Liver (tissue), 9 donors: Measurements from ENCODE around the gene GRAP2. TPM values are rescaled to one million over a fixed set of nuclear protein-coding genes. Genes with fewer than 3 reads are reported as not detected.

Experiments
- DNase-seq: peaks from one replicate; pipeline ENCODE4 v3.0.0-alpha.2; 2017; ENCODE audit warnings: low spot score
- H3K27ac ChIP-seq, 2 donors: one replicate each; pipeline ENCODE4 v1.7.0; 2013; ENCODE audit warnings: inconsistent platforms in 2 of 2, low read length in 2 of 2, control low read depth in 1 of 2, low read depth in 1 of 2, mild to moderate bottlenecking in 1 of 2
- H3K27me3 ChIP-seq, 4 donors: one replicate each; pipeline versions ENCODE4 v1.6.1 to v1.7.0; 2013; ENCODE audit warnings: low read length in 3 of 4, inconsistent platforms in 1 of 4, mild to moderate bottlenecking in 1 of 4, moderate library complexity in 1 of 4; ENCODE audit not compliant: control insufficient read depth in 4 of 4, insufficient read depth in 4 of 4
- H3K36me3 ChIP-seq, 4 donors: one replicate each; pipeline versions ENCODE4 v1.6.1 to v1.7.0; 2013; ENCODE audit warnings: low read length in 3 of 4, mild to moderate bottlenecking in 3 of 4, low read depth in 1 of 4, moderate library complexity in 1 of 4; ENCODE audit not compliant: control insufficient read depth in 4 of 4, insufficient read depth in 3 of 4
- H3K4me1 ChIP-seq, 4 donors: one replicate each; pipeline versions ENCODE4 v1.6.1 to v1.7.0; 2013; ENCODE audit warnings: low read length in 3 of 4, mild to moderate bottlenecking in 3 of 4, moderate library complexity in 1 of 4; ENCODE audit not compliant: control insufficient read depth in 4 of 4, insufficient read depth in 4 of 4
- H3K4me3 ChIP-seq, 3 donors: one replicate each; pipeline versions ENCODE4 v1.6.1 to v1.7.0; 2013; ENCODE audit warnings: low read length in 3 of 3, control low read depth in 1 of 3, low read depth in 1 of 3, mild to moderate bottlenecking in 1 of 3
- H3K9ac ChIP-seq, 2 donors: one replicate each; pipeline ENCODE4 v1.7.0; 2013; ENCODE audit warnings: low read length in 2 of 2, mild to moderate bottlenecking in 2 of 2, moderate library complexity in 2 of 2, control low read depth in 1 of 2, low read depth in 1 of 2
- H3K9me3 ChIP-seq, 4 donors: one replicate each; pipeline versions ENCODE4 v1.6.1 to v1.7.0; 2013; ENCODE audit warnings: low read length in 3 of 4; ENCODE audit not compliant: control insufficient read depth in 4 of 4
- FOXA2 ChIP-seq: IDR thresholded peaks from 2 replicates; pipeline ENCODE4 v1.6.1; 2016; ENCODE audit warnings: antibody characterized with exemption
- GABPA ChIP-seq, 2 donors: IDR thresholded peaks in 1 of 2; conservative IDR thresholded peaks in 1 of 2; 2 replicates each; pipeline ENCODE4 v1.6.1; 2016; ENCODE audit warnings: antibody characterized with exemption in 2 of 2, mild to moderate bottlenecking in 1 of 2, moderate library complexity in 1 of 2
- HNF4A ChIP-seq, 2 donors: conservative IDR thresholded peaks; 2 replicates each; pipeline ENCODE4 v1.6.1; 2016; ENCODE audit warnings: antibody characterized with exemption in 2 of 2, mild to moderate bottlenecking in 2 of 2
- HNF4G ChIP-seq: IDR thresholded peaks from 2 replicates; pipeline ENCODE4 v1.6.1; 2016; ENCODE audit warnings: antibody characterized with exemption
- JUND ChIP-seq, 2 donors: IDR thresholded peaks; 2 replicates each; pipeline ENCODE4 v1.6.1; 2016; ENCODE audit warnings: antibody characterized with exemption in 2 of 2
- NR2F2 ChIP-seq: IDR thresholded peaks from 2 replicates; pipeline ENCODE4 v1.6.1; 2016; ENCODE audit warnings: antibody characterized with exemption
- RAD21 ChIP-seq, 2 donors: IDR thresholded peaks; 2 replicates each; pipeline ENCODE4 v1.6.1; 2016; ENCODE audit warnings: antibody characterized with exemption in 2 of 2, mild to moderate bottlenecking in 2 of 2
- REST ChIP-seq: IDR thresholded peaks from 2 replicates; pipeline ENCODE4 v1.6.1; 2016; ENCODE audit warnings: antibody characterized with exemption, mild to moderate bottlenecking
- RXRA ChIP-seq, 2 donors: IDR thresholded peaks; 2 replicates each; pipeline ENCODE4 v1.6.1; 2017 to 2018; ENCODE audit warnings: antibody characterized with exemption in 2 of 2, mild to moderate bottlenecking in 1 of 2
- SP1 ChIP-seq: IDR thresholded peaks from 2 replicates; pipeline ENCODE4 v1.6.1; 2018; ENCODE audit warnings: antibody characterized with exemption, mild to moderate bottlenecking
- TAF1 ChIP-seq: conservative IDR thresholded peaks from 2 replicates; pipeline ENCODE4 v1.6.1; 2016; ENCODE audit warnings: antibody characterized with exemption, mild to moderate bottlenecking
- YY1 ChIP-seq: IDR thresholded peaks from 2 replicates; pipeline ENCODE4 v1.6.1; 2016; ENCODE audit warnings: antibody characterized with exemption, mild to moderate bottlenecking
- ZBTB33 ChIP-seq: IDR thresholded peaks from 2 replicates; pipeline ENCODE4 v1.6.1; 2016; ENCODE audit warnings: antibody characterized with exemption
- WGBS: extraction: QIAGEN DNeasy Blood & Tissue Kit; methylation state at CpG from one replicate; pipeline ENCODE4 v1.1.7; 2013; 5-methylcytosine and 5-hydroxymethylcytosine counted together
- polyA plus RNA-seq, 2 donors: library from polyadenylated mRNA; stranded (reverse) in 1 of 2; unstranded in 1 of 2; fragments of 200-250 nt in 1 of 2; fragments of >200 nt in 1 of 2; fragmentation: Nextera tagmentation in 1 of 2; extraction: Ambion mirVana in 1 of 2; gene quantifications; one replicate each; pipeline versions ENCODE4 v1.2.1 to v1.2.3, GENCODE V29; 2013 to 2015
- total RNA-seq, 2 donors: library from RNA; depleted of rRNA; stranded (reverse); fragments of >200 nt; gene quantifications; one replicate each; pipeline ENCODE4 v1.2.3, GENCODE V29; 2014
- donor health status: healthy.
- donor health status: healthy.
- donor health status: healthy.
- donor health status: healthy.
- donor health status: healthy.

GRAP2 gene
- total and polyA plus RNA-seq, 4 donors: 0.22 to 38.2 (median 0.78) TPM

GRCh38 chr22:39965748-39966147, 64.9 kb downstream of the GRAP2 start:
- 86% methylated on average over 5 of the region's 5 CpGs for WGBS
- H3K36me3 ChIP-seq: no peaks in the 10 kb centered on the region
- TF ChIP-seq YY1 (no peak), NR2F2 (no peak), RAD21 (IDR thresholded peaks at IDR 0.05) (no peak), TAF1 (no peak), ZBTB33 (no peak), FOXA2 (no peak), GABPA (IDR thresholded peaks at IDR 0.05 in 1 of 2, conservative IDR thresholded peaks at IDR 0.05 in 1 of 2) (no peak), REST (no peak), JUND (IDR thresholded peaks at IDR 0.05) (no peak), HNF4G (no peak), SP1 (no peak), HNF4A (conservative IDR thresholded peaks at IDR 0.05) (no peak)

GRCh38 chr22:39966470-39966869, 65.6 kb downstream of the GRAP2 start:
- no peak overlapping the region for H3K4me3 ChIP-seq
- no peaks in the 10 kb centered on the region for H3K27me3 ChIP-seq
- DNase-seq: no peak
- H3K27ac ChIP-seq: no peak overlapping the region
- H3K36me3 ChIP-seq: no peaks in the 10 kb centered on the region
- WGBS: 79% methylated on average over 2 of the region's 2 CpGs
- no peaks in the 10 kb centered on the region for H3K9me3 ChIP-seq
- H3K4me1 ChIP-seq: peaks cover 0 to 4% (median 0%) of the 10 kb centered on the region in 4 donors
- H3K9ac ChIP-seq: no peak overlapping the region
- TF ChIP-seq TAF1: no peak
- no peak for TF ChIP-seq REST
- TF ChIP-seq GABPA (IDR thresholded peaks at IDR 0.05 in 1 of 2, conservative IDR thresholded peaks at IDR 0.05 in 1 of 2): no peak
- no peak for TF ChIP-seq RXRA (IDR thresholded peaks at IDR 0.05)
- no peak for TF ChIP-seq ZBTB33

More at GRCh38 chr22:39965748-39966147, 64.9 kb downstream of the GRAP2 start:
- Histone ChIP-seq H3K27me3 (no peaks in the 10 kb centered on the region), H3K4me3 (no peak overlapping the region), H3K9ac (no peak overlapping the region), H3K4me1 (peaks cover 0 to 4% (median 0%) of the 10 kb centered on the region in 4 donors), H3K9me3 (no peaks in the 10 kb centered on the region), H3K27ac (no peak overlapping the region)
- DNase-seq: no peak
